Measurements from ENCODE around the gene DEXI.
"Not testable (repeated sequence)": the region's sequence is repeated elsewhere in the genome, so short reads cannot be mapped to it uniquely, and the experiment has no call there.

DEXI gene

DNA sequence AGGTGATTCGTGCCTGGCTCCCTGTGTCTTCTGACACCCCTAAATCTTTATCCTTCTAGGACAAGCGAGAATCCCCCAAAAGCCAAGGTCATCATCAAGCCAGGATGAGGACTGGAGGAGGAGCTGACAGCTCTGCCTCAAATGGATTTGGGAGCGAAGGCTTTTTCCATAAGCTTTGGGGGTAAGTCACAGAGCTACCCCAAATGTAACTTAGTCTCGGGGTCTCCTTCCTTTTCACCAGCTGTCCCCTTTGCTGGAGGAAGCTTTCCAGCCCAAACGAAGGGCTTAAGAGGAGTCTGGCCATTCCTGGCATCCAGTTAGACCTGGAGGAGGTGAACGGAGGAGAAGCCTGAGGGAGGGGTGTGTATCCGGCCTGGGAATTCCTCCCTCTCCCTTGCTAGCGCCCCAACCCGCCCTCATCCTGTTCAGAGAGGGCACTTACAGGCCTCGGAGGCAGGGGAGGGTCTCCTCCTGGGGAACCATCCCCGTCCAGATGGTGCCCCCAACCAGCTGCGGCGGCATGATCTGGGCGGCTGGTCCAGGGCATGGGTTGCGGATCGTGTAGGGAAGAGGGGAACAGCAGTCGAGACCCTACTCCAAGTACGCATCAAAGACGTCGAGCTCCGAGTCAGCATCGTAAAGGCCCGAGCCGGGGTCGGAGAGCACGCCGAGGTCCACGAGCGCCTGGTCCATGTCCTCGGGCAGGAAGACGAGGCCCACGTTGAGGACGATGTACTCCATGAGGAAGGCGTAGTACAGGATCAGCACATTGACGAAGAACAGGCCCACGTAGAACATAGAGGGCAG lies 938 bp downstream of the DEXI start:
- no peak for DNase-seq (ENCODE audit: low read depth)

DNA sequence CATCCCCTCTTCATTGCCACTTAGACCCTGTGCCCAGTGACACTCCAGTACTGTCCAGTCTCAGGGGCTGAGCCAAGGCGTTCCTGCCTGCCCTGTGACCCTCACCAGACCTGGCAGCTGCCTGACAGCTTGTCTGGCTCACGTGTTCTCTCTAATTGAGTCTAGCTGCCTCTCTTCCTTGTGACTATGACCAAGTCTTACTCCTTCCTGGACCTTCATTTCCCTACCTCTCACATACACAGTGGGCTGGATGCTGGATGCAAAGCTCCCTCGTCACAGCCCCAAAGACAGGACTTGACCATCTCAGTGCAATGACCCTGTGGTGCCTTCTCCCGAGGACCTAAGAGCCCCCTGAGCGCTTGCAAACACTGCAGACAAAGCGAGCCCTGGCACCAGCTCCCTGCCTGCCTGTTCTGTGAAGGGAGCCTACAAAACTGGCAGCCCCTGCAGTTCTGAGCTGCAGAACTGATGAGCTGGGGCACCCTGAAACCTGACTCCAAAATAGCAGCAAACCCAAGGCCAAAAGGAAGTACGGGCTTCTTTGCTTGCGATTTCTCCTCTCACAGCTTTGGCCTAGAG lies 1.7 kb downstream of the DEXI start:
- DNase-seq (ENCODE audit: low read depth) = no peak

DNA sequence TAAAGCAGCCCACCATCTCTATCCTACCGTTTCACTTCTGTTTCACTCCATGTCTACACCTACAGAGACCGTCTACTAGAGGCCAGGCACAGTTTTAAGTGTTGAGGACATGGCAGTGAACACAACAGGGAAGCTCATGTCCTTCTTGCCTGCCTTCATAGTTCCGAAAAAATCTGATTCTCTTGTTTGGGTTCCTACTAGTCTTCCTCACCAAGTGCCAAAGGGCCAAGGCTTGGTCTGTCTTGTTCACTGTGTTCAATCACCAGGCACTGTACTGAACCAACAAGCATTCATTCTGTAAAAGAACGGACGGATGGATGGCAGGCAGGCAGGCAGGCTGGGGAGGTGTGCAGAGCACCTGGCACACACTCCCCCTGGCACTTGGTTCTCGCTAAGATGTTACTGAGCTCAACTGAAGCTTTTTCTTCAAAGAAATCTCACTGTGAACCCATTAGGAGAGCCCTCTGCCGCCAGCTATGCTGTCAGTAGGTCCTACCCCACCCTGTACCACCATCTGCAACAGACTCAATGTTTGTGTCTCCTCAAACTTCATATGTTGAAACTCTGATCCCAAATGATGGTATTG lies 2.5 kb downstream of the DEXI start:
- no peak for DNase-seq (ENCODE audit: low read depth)

DNA sequence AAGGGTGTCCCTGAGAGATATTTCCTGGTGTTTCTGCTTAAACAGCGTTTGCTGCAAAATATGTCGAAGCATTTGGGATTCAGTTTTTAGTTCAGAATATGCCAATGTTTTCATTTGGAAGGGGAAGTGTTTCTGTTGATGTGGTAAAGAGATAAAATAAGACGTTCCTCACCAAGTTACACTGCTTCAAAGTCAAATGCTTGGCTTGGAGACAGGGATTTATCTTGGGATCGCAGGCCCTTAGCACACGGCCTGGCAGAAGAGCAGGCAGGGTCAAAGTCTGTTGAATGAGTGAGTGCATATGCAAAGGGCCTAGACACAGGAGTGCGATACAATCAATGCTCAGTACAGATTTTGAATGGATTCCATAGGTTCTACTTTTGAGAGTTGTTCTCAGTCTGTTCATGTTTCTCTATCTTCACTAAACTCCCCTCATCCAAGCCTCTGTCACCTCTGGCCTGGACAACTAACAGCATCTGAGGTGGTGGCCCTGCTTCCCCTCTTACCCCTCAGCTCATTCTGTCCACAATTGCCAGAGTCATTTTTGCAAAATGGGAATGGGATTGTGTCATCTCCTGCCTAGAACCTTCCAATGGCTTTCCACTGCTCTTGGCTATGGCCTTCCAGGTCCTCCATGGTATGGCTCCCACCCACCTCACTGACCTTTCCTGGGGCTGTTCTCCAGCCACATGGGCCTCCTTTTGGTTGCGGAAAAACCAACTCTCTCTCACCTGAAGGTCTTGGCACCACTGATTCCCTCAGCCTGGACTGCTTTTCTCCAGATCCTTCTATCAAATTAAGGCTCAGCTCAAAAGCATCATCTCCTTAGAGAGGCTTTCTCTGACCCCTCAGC lies 3.2 kb downstream of the DEXI start:
- DNase-seq (ENCODE audit: low read depth) = no peak

DNA sequence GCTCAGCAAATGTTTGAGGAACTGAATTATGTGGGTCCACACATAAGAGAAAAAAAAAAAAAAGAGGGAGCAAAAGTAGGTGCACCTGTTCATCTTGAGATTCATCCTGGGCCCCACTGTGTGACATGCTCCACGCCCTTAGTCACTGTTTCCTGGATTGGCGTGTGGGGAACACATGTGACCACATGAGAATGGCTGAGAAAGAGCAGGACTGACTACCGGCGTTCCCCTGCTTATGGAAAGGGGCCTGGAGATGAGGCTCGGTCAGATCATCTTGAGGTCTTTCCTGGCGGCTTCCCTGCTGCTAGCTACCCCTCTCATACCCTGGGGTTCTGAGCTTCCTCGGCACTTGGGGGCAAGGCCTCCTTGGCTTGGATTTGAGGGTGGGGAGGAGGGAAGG lies 3.9 kb downstream of the DEXI start:
- DNase-seq (ENCODE audit: low read depth) = no peak

DNA sequence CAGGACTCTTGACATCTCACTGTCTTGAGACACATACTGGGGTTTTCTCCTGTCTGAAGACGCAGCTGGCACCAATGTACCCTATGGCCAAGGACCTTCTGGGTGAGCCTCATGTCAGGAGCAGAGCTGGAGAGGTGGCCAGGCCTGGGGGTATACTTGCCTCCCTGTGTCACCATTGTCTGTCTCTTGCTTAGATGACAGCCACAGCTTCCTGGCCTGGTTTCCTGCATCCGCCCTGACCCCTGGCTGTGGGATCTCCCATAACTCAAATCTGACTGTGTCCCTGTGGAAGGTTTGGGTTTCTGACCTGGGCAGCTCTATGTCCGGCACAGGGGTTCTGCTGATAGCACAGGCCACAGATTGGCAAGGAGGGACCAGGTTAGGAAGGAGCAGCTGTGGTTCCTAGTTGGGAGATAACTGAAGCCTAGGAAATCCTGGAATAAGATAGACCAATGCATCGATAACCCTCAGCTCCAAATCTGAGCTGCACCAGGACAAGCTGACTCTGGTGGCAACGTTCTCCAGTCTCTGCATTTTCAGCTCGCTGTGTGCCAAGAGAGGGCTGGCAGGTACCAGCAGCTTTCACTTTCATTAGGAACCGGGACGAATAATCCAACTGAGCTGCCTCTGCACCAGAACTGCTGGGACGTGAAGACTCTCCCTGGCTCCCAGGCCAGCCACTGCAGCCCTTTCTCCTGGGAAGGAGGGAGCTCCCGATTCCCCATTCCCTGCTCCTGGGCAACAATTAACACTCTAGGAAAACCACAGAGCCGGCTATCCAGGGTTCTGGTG lies 5.0 kb downstream of the DEXI start:
- no peak for DNase-seq (ENCODE audit: low read depth)

DNA sequence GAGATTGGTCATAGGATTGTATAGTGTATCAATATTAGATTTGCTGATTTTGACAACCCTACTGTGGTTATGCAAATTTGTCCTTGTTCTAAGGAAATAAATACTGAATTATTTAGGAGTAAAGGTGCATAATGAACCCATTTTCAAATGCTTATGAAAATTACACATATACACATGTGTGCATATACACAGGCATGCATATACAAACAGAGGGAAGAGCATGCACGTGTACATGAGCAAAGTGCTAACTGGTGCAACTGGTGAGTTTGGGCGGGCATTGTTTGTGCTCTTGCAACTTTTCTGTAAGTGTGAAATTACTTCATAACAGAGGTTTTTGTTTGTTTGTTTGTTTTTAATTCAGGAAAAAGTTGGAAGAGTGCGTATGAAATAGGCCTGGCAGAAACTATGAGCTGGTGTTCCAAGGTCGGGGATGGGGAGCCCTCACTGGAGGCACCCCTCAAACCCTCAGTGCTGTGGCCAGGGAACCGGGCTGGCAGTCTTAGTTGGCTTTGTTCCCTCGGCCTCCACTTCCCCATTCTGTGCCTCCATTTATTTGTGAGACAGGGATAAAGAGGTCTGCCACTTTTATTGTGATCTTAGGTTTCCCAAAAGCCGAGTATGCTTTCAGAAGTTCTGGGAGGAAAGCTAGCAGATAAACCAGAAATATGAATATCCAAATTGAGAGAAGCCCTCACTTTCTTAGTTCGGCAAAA lies 5.8 kb downstream of the DEXI start:
- DNase-seq (ENCODE audit: low read depth) = no peak

DNA sequence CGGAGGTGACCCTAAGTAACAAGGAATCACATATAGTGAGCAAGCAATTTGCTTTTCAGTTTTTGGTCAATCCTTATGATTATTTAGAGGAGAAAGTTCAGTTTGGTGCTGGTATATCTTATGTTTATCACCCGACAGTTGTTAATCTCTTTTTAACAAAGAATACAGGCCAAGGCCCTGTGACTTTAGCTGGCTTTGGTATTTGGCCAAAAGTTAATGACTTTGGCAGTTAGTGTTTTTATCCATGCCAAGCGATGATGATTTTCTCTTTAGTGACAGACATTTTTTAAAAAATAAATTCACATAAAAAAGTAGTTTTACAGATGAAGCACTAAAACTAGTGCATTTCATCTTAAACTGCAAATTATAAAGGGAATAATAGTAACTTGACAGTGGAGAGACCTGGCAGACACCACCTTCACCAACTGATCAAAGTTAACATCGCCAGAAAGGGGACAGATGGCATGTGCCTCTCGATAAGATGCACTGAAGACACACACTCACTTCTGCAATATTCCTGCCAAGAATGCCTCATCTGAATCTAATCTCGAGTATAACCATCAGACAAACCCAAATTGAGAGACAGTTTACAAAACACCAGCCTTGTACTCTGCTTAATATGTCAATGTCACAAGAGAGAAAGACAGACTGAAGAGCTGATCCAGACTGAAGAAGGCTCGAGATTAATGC lies 6.9 kb downstream of the DEXI start:
- no peak for DNase-seq (ENCODE audit: low read depth)

DNA sequence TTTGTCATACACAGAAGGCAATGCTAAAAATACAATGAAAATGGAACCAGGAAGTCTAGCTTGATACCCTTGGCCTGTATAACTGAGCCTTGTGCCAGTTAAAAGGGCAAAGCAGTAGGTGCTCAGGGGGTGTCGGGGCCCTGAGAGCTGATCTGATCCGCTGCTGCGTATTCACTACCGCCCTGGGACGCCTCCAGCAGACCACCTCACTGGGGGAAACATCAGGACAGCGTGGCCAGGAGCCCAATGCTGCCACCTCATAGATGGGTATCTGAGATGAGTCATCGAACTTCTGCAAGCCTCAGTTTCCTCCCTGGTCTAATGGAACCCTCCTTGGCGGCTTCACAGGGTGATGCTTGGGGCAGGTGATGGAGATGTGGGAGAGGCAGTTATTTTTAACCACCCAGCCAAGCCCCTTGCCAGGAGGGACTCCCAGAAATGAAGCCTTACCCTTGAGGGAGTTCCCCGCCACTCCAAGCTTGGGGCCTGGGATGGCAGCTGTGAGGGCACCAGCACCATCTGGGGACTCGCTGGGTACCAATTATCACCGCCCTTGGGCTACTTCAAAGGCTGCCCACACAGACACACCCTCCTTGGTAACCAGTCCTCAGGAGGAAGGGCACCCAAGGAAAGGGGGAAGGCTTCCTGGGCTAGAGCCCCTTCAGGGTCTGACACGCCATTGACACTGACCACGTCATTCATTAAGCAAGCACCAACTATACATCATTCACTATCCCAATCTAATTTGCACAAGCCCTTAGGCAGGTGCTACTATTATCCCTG lies 7.8 kb downstream of the DEXI start:
- DNase-seq (ENCODE audit: low read depth) = no peak

DNA sequence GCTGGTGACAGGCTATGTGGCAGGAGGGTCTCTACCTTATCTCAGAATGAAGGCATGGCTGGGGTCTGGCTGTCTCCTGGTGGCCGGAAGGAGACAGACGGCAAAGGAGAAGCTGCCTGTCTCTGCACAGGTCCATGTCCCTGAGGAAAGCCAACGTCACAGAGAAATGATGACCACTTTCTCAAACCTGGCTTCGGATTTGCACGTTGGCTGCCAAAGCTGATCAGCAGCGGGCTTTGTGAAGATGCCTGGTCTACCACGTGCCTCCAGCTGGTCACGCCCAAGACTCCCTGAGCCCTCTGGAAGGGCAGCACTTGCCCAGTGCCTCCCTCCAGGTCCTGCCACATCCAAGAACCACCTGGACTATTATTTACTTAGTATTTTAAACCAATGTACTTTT lies 8.4 kb downstream of the DEXI start:
- DNase-seq (ENCODE audit: low read depth) = no peak

DNA sequence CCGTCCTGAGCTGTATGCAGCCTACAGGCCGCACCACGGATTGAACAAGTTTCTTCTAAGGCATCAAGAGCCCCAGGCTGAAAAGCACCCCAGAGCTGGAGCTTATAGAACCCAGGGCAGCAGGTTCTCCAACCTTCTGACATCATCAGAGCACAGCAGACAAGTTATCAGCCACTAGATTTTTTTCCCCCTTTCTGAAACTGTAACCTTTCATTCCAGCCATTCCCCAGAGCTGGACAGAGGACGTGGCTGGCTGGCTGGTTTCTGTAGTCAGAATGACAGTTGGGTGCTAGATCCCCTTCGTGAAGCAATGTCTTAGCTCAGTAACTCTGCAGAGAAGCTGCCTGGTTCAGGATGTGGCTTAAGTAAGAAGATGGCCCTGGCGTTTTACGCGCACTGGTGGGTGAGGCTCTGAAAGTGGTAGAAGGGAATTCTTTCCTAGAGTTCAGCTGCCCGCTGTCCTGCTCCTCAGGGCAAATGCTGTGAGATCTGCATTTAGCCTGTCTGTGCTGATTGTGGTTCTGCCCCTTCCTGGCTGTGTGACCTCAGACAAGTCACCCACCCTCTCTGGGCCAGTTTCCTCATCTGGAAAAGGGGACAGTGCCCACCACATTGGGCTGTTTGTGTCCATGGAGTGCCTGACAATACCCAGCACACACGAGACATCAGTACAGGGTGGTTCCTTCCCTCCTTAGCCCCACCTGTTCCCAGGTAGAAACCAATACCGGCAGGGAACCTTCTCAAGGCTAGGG lies 9.1 kb downstream of the DEXI start:
- DNase-seq (ENCODE audit: low read depth) = no peak

DNA sequence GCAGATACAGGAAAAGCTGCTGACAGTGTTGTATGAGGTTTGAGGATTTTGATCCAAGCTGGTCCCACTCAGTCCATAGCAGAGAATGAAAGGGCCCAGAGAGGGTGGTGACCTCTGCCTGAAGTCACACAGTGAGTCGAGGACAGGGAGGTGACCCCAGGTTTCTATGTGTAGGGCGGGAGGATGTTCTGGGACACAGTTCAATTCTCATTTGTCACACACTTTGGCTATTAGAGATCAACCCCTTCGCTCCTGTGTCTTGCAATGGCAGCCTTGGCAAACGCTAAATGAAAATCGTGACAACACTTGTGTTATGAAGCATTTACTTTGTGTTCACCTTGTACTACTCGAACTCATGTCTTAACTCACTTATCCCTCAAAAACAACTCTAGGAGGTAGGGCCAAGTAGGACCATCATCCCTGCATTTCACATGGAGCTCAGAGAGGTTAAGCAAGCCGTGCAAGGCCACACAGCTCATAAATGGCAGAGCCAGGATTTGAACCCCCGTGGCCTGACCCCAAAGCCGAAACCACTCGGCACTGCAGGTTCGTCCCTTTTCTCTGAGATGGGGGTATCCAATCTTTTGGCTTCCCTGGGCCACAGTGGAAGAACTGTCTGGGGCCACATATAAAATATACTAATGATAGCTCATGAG lies 10.2 kb downstream of the DEXI start:
- no peak for DNase-seq (ENCODE audit: low read depth)

DNA sequence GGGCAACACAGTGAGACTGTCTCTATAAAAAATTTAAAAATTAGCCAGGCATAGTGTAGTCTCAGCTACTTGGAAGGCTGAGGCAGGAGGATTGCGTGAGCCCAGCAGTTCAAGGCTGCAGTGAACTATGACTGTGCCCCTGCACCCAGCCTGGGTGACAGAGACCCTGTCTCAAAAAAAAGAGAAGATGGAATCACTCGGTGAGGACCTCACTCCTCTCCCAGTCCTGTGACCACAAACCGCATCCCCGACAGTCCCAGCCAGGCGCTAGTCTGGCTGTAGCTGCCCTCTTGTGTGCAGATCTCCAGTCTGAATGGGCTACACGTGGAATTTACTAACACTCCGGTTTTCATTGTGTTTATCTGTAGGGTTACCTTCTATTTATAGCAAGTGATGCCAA lies 11.1 kb downstream of the DEXI start:
- DNase-seq (ENCODE audit: low read depth) = no peak

DNA sequence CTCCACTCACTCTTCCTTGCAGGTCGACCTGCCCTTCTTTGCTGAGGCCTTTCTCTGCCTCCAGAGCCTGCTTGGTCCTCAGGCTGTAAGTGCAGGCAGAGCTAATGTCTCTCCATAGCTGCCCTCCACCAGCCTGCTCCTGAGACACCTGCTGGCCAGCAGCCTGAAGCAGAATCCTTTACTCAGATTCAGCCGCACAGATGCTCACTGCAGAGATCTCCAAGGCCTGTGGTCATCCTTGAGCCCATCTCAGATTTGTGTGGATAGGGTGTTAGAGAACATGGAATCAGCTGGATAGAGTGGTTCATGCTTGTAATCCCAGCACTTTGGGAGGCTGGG lies 11.5 kb downstream of the DEXI start:
- no peak for DNase-seq (ENCODE audit: low read depth)

DNA sequence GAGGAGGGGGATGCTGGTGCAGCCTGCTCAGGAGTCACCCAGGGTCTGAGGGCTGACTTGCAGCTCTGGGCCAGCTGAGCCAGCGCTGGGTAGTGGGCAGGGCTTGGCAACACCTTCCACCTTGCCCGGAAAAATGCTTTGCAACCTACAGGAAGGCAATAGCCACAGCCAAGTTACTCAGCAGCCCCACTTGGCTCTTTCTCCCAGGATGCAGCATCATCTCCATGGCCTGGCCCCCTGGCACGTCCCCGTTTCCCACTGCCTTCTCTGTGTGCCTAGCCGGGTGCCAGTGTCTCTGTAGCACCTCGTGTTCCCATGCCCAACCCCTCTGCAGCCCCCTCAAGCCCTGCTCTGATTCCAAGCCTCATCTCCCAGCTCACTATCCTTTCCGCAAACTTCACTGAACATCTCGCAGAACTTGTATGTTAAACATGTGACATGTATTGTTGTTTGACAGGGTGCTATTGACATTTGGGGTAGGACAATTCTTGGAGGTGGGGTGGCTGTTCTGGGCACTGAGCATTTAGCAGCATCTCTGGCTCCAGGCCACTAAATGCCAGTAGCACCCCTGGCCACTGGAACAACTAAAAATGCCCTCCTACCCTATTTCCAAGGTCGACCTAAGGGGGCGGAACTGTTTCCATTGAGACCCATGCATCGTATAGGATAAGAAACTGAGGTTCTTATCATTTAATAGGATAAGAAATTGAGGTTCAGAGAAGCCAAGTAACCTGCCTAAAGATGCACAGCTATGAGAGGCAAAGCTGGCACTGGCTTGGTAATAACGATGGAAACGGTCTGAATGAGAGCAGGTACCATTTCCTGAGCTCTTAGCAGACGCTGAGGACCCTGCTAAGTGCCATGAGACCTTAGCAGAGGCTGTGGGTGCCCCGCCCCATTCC lies 12.2 kb downstream of the DEXI start:
- no peak for DNase-seq (ENCODE audit: low read depth)

DNA sequence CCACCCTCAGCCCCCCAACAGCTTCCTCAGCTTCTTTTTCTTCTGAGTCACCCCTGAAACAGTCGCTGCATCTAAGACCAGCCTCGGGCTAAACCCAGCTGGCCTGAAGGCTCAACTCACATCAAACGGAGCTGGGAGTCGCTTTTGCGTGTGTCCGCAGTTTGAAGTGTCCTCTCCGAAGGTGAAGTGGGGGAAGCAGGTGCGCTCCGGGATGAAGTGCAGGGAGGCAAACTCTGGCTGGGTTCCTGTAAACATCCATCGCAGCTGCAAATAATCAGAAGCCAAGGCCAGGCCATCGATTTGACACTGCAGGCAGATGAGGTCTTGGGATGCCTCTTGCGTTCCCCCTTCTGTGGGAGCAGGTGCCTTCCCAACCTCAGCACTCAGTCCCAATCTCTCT lies 13.2 kb downstream of the DEXI start:
- DNase-seq (ENCODE audit: low read depth) = not testable (repeated sequence)

DNA sequence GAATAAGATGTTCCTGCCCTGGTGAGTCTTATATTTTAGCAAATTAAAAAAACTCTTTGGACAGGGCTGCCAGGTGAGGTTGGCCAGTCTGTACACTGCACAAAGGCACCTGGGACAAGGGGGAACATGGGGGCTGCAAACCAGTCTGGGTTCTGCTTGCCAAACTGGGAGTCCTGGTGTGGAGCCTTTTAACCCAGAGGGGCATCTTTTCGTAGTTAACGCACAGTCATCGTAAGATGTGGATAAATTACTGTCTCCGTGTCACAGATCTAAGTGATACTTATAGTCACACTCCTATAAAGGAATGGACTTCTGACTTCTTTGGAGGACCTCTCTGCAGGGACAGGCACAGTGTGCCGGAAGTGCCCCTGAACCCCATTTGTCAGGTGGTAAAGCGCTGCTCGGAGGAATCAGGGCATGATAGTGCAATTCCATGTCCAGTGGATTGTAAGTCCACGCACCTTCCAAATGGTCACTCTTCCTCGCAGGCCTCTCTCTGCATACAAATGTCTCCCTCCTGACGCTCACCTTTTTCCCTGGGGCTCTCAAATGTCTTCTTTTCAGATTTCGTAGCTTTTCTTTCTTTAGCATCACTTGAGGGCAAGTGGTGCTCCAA lies 14.7 kb downstream of the DEXI start:
- no peak for DNase-seq (ENCODE audit: low read depth)
